ENCODE data around the gene ZNF232. TPM values are rescaled to one million over a fixed set of nuclear protein-coding genes. Genes with fewer than 3 reads are reported as not detected.
"Not testable (repeated sequence)": the region's sequence is repeated elsewhere in the genome, so short reads cannot be mapped to it uniquely, and the experiment has no call there.

Gene ZNF232
- polyA plus RNA-seq, 4 donors = 20.1 to 37.8 (median 22.0) TPM

- DNase-seq (ENCODE audit: low read depth in 4 of 4, low spot score in 3 of 4) = no peak
Observed at GRCh38 chr17:5100832-5101231, 10.8 kb downstream of the ZNF232 start.

DNA sequence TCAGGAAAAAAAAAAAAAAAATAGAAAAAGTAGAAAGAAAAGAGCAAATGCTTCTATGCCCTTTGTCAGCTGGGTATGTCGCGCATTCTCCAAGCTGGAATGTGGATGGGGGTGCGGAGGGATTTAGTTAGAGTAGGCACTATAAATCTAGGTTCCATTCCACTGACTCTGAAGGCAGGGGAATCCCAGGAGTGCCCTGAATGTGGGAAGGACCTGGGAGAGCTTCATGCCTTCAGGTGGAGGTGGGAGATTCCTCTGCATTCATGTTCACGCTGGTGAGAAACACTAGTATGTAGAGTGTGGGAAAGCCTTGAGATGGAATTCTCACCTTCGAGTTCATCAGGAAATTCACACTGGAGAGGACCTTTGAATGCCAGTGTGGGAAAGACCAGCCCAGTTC lies 12.4 kb downstream of the ZNF232 start:
- no peak for DNase-seq (ENCODE audit: low read depth in 4 of 4, low spot score in 3 of 4)

- peak in 2 of 4 donors; percentile 60 to 75 for DNase-seq (ENCODE audit: low read depth in 4 of 4, low spot score in 3 of 4)
Observed at GRCh38 chr17:5097101-5097834, 14.4 kb downstream of the ZNF232 start.

DNA sequence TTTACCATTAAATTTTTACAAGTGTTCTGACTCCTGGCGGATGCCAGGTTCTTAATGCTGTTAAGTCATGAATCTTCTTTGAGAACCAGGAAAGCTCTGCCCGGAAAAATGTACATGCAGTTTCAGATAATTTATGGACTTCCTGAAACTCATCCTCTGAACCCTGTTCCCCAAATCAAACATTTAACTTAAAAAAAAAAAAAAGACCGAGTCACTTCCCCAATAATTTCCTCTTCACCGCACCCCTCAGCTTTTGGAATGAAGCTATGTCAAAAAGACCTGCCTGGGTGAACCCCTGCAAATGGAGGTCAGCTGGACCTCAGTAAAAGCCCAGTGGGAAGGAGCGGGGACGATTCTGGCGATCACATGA lies 15.0 kb downstream of the ZNF232 start:
- no peak for DNase-seq (ENCODE audit: low read depth in 4 of 4, low spot score in 3 of 4)

GRCh38 chr17:5092218-5093010 lies 19.3 kb downstream of the ZNF232 start:
- no peak for DNase-seq (ENCODE audit: low read depth in 4 of 4, low spot score in 3 of 4)

- no peak for DNase-seq (ENCODE audit: low read depth in 4 of 4, low spot score in 3 of 4)
Observed at GRCh38 chr17:5080591-5080990, 31.1 kb downstream of the ZNF232 start.

GRCh38 chr17:5078106-5079028 lies 33.3 kb downstream of the ZNF232 start, which contains the start of gene ZFP3:
Gene ZFP3, plus strand, starts transcription at chr17:5078467. Its CDS starts 13,038 bp downstream, at chr17:5091505.
- DNase-seq (ENCODE audit: low read depth in 4 of 4, low spot score in 3 of 4) = peak; percentile 66 to 81 (median 72)

- DNase-seq (ENCODE audit: low read depth in 4 of 4, low spot score in 3 of 4) = no peak
Observed at GRCh38 chr17:5077781-5078105, 33.9 kb downstream of the ZNF232 start.

- not testable (repeated sequence) for DNase-seq (ENCODE audit: low read depth in 4 of 4, low spot score in 3 of 4)
Observed at GRCh38 chr17:5077275-5077674, 34.4 kb downstream of the ZNF232 start.

DNA sequence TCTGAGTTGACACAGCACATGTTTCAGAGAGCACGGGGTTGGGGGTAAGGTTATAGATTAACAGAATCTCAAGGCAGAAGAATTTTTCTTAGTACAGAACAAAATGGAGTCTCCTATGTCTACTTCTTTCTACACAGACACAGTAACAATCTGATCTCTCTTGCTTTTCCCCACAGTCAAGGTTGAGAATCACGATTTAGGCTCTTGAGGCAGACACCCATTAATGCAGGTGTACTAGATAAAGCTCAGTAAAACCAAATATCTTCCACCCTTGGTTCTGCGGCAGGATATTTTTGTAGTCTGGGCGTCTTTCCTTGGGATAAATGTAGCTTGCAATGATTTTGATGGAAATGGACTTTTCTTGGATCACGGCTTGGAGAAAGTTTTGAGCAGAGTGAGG lies 36.2 kb downstream of the ZNF232 start:
- not testable (repeated sequence) for DNase-seq (ENCODE audit: low read depth in 4 of 4, low spot score in 3 of 4)

DNA sequence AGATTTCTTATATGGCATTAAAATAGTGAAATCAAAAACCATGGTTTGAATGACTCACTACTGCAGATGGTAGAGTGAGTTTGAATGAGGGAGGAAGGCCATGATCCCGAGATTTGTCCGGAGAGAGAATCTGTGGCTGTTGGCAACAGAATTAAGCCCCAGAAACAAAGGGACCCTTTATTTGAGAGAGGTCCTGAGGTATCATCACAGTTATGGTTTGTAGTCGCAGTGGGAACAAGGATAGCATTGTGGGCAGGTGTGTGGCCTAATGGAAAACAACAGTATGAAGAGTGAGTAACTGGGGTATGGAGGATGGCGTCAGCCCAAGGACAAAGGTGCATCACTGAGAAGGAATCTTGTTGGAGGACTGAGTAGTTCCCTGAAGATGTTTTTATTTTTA lies 42.0 kb downstream of the ZNF232 start:
- no peak for DNase-seq (ENCODE audit: low read depth in 4 of 4, low spot score in 3 of 4)

DNA sequence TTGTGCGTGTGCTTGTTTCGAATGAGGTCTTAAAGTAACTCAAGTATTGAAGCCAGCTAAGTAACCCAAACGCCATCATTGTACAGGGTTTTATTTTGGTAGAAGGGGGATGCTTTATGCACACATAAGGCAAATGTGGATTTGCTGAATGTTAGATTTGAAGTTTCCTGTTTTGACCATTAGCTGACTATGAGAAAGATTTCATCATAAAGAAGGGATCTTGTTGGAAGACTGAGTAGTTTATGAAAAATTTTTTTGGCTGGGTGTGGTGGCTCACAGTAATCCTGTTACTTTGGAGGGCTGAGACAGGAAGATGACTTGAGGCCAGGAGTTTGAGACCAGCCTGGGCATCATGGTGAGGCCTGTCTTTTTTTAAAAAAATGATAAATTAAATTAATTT lies 43.4 kb downstream of the ZNF232 start:
- no peak for DNase-seq (ENCODE audit: low read depth in 4 of 4, low spot score in 3 of 4)

- no peak for DNase-seq (ENCODE audit: low read depth in 4 of 4, low spot score in 3 of 4)
Observed at GRCh38 chr17:5065227-5065744, 46.4 kb downstream of the ZNF232 start.

Other genes with a start within 250 kb of the ZNF232 start
- 1 to 10 TPM; 1.0 to 3.3 (median 1.5) TPM for gene C17orf107, start 212.3 kb downstream of the ZNF232 start, polyA plus RNA-seq (ENCODE audit: insufficient read length in 4 of 4)
- 1 to 10 TPM; 1.1 to 2.7 (median 1.5) TPM for gene CHRNE, start 208.8 kb downstream of the ZNF232 start, polyA plus RNA-seq (ENCODE audit: insufficient read length in 4 of 4)
- 1 to 10 TPM; 1.4 to 3.5 (median 1.8) TPM for gene GP1BA, start 179.6 kb downstream of the ZNF232 start, polyA plus RNA-seq (ENCODE audit: insufficient read length in 4 of 4)
- gene SLC25A11, start 171.8 kb downstream of the ZNF232 start, polyA plus RNA-seq (ENCODE audit: insufficient read length in 4 of 4) = 10 to 100 TPM; 78.2 to 98.0 (median 79.0) TPM
- gene RNF167, start 171.6 kb downstream of the ZNF232 start, polyA plus RNA-seq (ENCODE audit: insufficient read length in 4 of 4) = 100 to 1,000 TPM; 131 to 144 (median 138) TPM
- gene PFN1, start 163.3 kb downstream of the ZNF232 start, polyA plus RNA-seq (ENCODE audit: insufficient read length in 4 of 4) = 100 to 1,000 TPM; 376 to 513 (median 389) TPM
- gene ENO3, start 160.8 kb downstream of the ZNF232 start, polyA plus RNA-seq (ENCODE audit: insufficient read length in 4 of 4) = 10 to 100 TPM; 22.1 to 28.7 (median 23.7) TPM
- 100 to 1,000 TPM in 1 of 4 donors, 10 to 100 TPM in 3; 84.8 to 102 (median 95.8) TPM for gene SPAG7, start 144.1 kb downstream of the ZNF232 start, polyA plus RNA-seq (ENCODE audit: insufficient read length in 4 of 4)
- 10 to 100 TPM; 24.4 to 27.8 (median 25.3) TPM for gene CAMTA2, start 124.2 kb downstream of the ZNF232 start, polyA plus RNA-seq (ENCODE audit: insufficient read length in 4 of 4)
- gene INCA1, start 114.4 kb downstream of the ZNF232 start, polyA plus RNA-seq (ENCODE audit: insufficient read length in 4 of 4) = 1 to 10 TPM; 7.9 to 8.6 (median 8.3) TPM
- 10 to 100 TPM; 75.0 to 96.5 (median 86.3) TPM for gene KIF1C, start 113.9 kb downstream of the ZNF232 start, polyA plus RNA-seq (ENCODE audit: insufficient read length in 4 of 4)
- gene SLC52A1, start 76.5 kb downstream of the ZNF232 start, polyA plus RNA-seq (ENCODE audit: insufficient read length in 4 of 4) = under 1 TPM; 0.21 to 0.43 (median 0.26) TPM
- gene ZFP3, start 33.4 kb downstream of the ZNF232 start, polyA plus RNA-seq (ENCODE audit: insufficient read length in 4 of 4) = 10 to 100 TPM; 11.9 to 16.8 (median 15.7) TPM
- 1 to 10 TPM; 3.2 to 8.4 (median 4.0) TPM for gene USP6, start 4.2 kb upstream of the ZNF232 start, polyA plus RNA-seq (ENCODE audit: insufficient read length in 4 of 4)
- gene ZNF594, start 80.0 kb upstream of the ZNF232 start, polyA plus RNA-seq (ENCODE audit: insufficient read length in 4 of 4) = 10 to 100 TPM; 17.3 to 23.5 (median 22.5) TPM
- gene SCIMP, start 123.0 kb upstream of the ZNF232 start, polyA plus RNA-seq (ENCODE audit: insufficient read length in 4 of 4) = 1 to 10 TPM; 1.2 to 1.8 (median 1.4) TPM
- 10 to 100 TPM; 53.7 to 65.6 (median 61.4) TPM for gene RABEP1, start 170.4 kb upstream of the ZNF232 start, polyA plus RNA-seq (ENCODE audit: insufficient read length in 4 of 4)

All from right renal pelvis (tissue), 4 donors.